Measurements from ENCODE around the gene BICDL1. TPM values are rescaled to one million over a fixed set of nuclear protein-coding genes. Genes with fewer than 3 reads are reported as not detected.

Gene BICDL1
- total and polyA plus RNA-seq, 7 donors = 0.16 to 13.1 (median 1.4) TPM

DNA sequence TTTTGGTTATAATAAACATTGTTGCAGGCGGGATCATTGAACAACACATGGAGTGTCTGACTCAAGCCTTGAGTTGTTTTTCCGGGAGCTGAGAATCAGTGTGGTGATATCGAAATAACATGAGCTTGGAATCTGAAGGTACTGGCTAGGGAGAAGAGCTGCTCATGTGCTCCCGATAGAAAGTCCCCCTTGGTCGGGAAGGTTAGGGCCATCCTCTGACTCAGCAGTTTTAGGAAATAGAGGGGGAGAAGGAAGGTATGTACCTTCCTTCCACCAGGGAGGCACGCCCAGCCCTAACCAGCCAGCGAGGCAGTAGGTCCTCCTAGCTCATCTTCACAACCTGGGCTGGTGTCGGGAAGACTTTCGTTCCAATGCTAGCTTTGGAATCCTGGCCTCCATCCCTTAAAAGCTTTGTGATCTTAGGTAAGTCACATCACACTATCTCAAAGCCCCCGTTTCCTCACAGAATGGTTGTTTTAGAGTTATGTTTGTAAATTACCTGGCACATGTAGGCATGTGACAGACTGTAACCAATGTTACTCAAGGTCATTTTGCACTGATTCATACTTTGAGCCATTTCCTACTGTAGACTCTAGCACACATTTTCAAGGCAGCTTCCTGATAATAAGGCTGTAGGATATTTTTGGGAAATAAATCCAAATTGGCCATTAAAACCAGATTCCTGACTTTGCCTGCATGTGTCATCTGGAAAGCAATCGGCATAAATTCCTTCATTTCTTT is 129.5 kb downstream of the BICDL1 start:
- no peaks in the 10 kb centered on the region for H3K9me3 ChIP-seq
- peaks cover 0 to 60% (median 43%) of the 10 kb centered on the region in 4 donors for H3K4me1 ChIP-seq
- no peaks in the 10 kb centered on the region for H3K27me3 ChIP-seq
- H3K36me3 ChIP-seq = no peaks in the 10 kb centered on the region
- 67 to 70% methylated on average over 11 of the region's 11 CpGs for WGBS, 2 donors
- TF ChIP-seq POLR2AphosphoS5 (IDR thresholded peaks at IDR 0.05) (no peak), POLR2A (IDR thresholded peaks at IDR 0.05) (no peak), EP300 (IDR thresholded peaks at IDR 0.05) (no peak)
- TF ChIP-seq, protein P1, sequence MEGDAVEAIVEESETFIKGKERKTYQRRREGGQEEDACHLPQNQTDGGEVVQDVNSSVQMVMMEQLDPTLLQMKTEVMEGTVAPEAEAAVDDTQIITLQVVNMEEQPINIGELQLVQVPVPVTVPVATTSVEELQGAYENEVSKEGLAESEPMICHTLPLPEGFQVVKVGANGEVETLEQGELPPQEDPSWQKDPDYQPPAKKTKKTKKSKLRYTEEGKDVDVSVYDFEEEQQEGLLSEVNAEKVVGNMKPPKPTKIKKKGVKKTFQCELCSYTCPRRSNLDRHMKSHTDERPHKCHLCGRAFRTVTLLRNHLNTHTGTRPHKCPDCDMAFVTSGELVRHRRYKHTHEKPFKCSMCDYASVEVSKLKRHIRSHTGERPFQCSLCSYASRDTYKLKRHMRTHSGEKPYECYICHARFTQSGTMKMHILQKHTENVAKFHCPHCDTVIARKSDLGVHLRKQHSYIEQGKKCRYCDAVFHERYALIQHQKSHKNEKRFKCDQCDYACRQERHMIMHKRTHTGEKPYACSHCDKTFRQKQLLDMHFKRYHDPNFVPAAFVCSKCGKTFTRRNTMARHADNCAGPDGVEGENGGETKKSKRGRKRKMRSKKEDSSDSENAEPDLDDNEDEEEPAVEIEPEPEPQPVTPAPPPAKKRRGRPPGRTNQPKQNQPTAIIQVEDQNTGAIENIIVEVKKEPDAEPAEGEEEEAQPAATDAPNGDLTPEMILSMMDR (IDR thresholded peaks at IDR 0.05) = no peak
- intact Hi-C loops (cut with DNase I) = loop anchor here (5.0 kb wide), 1 partner anchor 84 kb away; the partner anchor contains the start of gene RPLP0
- peak overlapping the region; percentile 2 to 98 (median 66) for H3K27ac ChIP-seq
- DNase-seq = no peak
- H3K4me3 ChIP-seq = peak overlapping the region in 1 of 4 donors; percentile 81

DNA sequence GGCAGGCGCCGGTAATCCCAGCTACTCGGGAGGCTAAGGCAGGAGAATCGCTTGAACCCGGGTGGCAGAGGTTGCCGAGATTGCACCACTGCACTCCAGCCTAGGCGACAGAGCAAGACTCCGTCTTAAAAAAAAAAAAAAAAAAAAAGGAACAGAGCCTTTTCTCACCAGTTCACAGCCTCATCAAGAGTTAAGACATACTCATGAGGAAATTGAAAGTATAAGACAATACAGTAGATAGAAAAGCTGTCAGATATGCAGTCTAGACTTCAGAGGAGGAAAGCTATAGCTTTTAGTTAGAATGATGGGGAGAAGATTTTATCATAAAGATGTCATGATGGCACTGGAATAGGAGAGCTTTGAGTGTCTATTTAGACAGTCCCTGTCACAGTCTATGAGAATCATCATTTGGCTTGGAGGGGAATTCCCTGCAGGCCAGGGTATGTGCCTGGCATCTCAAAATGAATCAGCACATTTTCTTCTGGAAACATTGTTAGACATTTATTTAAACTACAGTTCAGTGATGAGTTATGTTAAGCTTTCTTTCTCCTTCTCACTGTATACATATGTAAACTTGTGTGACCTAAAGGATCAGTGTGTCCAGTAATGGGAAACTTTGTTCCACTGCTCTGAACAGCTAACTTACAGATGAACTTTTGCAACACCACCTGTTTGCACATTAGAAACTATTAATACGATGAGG is 130.4 kb downstream of the BICDL1 start:
- no peaks in the 10 kb centered on the region for H3K36me3 ChIP-seq
- WGBS, 2 donors = 75 to 86% methylated on average over 9 of the region's 9 CpGs
- no peak for TF ChIP-seq POLR2A (IDR thresholded peaks at IDR 0.05)
- TF ChIP-seq POLR2AphosphoS5 (IDR thresholded peaks at IDR 0.05) = peak in 1 of 4 donors; percentile 19
- TF ChIP-seq, protein P1 (IDR thresholded peaks at IDR 0.05) = no peak
- no peak for TF ChIP-seq EP300 (IDR thresholded peaks at IDR 0.05)
- no peak overlapping the region for H3K4me3 ChIP-seq
- no peak for DNase-seq
- H3K9me3 ChIP-seq = no peaks in the 10 kb centered on the region
- H3K4me1 ChIP-seq = peaks cover 0 to 52% (median 40%) of the 10 kb centered on the region in 4 donors
- intact Hi-C loops (cut with DNase I) = loop anchor here (5.0 kb wide), 1 partner anchor 83 kb away; the partner anchor contains the start of gene RPLP0
- no peaks in the 10 kb centered on the region for H3K27me3 ChIP-seq
- peak overlapping the region; percentile 2 to 98 (median 66) for H3K27ac ChIP-seq

DNA sequence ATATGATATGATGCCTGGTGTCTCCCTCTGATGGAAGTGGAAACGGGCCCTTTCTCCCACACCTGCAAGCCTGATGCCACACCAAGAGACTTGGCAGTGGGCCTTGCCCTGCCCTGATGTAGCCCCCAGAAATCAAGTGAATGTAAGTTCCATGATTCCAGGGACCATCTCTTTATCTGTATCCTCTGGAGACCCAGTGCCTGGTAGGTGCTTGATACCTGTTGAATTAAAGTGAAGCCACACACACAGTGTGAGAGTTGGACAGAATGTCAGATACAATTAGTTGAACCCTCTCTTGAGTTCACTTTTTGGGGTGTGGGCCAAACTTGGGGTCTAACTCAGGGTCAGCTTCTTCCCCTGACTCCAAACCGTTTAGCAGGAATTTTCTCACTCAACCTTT is 132.3 kb downstream of the BICDL1 start:
- 67 to 72% methylated on average over 2 of the region's 2 CpGs for WGBS, 2 donors
- Histone ChIP-seq H3K36me3 (peaks cover 0 to 8% (median 1%) of the 10 kb centered on the region in 4 donors), H3K4me1 (peaks cover 0 to 34% (median 24%) of the 10 kb centered on the region in 4 donors), H3K9me3 (no peaks in the 10 kb centered on the region), H3K27me3 (no peaks in the 10 kb centered on the region), H3K4me3 (no peak overlapping the region), H3K27ac (no peak overlapping the region)
- intact Hi-C loops (cut with DNase I) = no loop called here
- TF ChIP-seq EP300 (IDR thresholded peaks at IDR 0.05) = no peak
- no peak for TF ChIP-seq POLR2AphosphoS5 (IDR thresholded peaks at IDR 0.05)
- TF ChIP-seq, protein P1 (IDR thresholded peaks at IDR 0.05) = no peak
- TF ChIP-seq POLR2A (IDR thresholded peaks at IDR 0.05) = no peak
- DNase-seq = no peak

DNA sequence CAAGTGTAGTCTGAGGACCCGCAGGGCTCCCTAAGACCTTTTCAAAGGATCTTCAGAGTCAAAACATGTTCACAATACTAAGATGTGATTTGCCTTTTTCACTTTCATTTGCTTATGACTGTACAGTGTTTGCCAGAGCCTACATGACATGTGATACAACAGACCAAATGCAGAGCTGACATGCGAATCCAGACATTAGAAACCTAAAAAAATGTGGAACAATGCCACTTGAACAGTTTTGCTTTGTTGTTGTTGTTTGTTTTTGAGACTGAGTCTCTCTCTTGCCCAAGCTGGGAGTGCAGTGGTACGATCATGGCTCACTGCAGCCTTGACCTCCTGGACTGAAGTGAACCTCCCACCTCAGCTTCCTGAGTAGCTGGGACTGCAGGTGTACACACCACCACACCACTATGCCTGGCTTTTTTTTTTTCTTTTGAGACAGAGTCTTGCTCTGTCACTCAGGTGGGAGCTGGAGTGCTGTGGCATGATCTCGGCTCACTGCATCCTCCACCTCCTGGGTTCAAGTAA is 132.8 kb downstream of the BICDL1 start:
- H3K9me3 ChIP-seq = no peaks in the 10 kb centered on the region
- no peak overlapping the region for H3K27ac ChIP-seq
- no peak for TF ChIP-seq EP300 (IDR thresholded peaks at IDR 0.05)
- no peak for TF ChIP-seq POLR2A (IDR thresholded peaks at IDR 0.05)
- no peak for TF ChIP-seq POLR2AphosphoS5 (IDR thresholded peaks at IDR 0.05)
- TF ChIP-seq, protein P1 (IDR thresholded peaks at IDR 0.05) = no peak
- DNase-seq = no peak
- peaks cover 0 to 13% (median 6%) of the 10 kb centered on the region in 4 donors for H3K36me3 ChIP-seq
- no peaks in the 10 kb centered on the region for H3K27me3 ChIP-seq
- 60 to 65% methylated on average over 4 of the region's 4 CpGs for WGBS, 2 donors
- H3K4me3 ChIP-seq = no peak overlapping the region
- peaks cover 0 to 34% (median 24%) of the 10 kb centered on the region in 4 donors for H3K4me1 ChIP-seq
- intact Hi-C loops (cut with DNase I) = no loop called here
